GM23338 (cell line): Measurements from ENCODE around the gene PTPRZ1. TPM values are rescaled to one million over a fixed set of nuclear protein-coding genes. Genes with fewer than 3 reads are reported as not detected.

ENCODE experiments used
- ATAC-seq: fragments of 200-7000 bp; cut with Tn5 transposase; 3 replicates; pipeline ENCODE4 v1.9.1; 2020
- DNase-seq: peaks from one replicate; pipeline ENCODE4 v3.0.0-alpha.2; 2015; ENCODE audit warnings: low spot score
- H2AFZ ChIP-seq: fragments of 200-600 bp; sonication (generic); 2 replicates; pipeline ENCODE4 v1.8.0; 2016; ENCODE audit warnings: antibody characterized with exemption, mild to moderate bottlenecking, moderate library complexity
- H3F3A ChIP-seq: fragments of 200-600 bp; sonication (generic); replicated peaks from 2 replicates; pipeline ENCODE4 v1.8.0; 2017; ENCODE audit warnings: antibody characterized with exemption, mixed run types, low read depth
- H3K27ac ChIP-seq: fragments of 200-600 bp; sonication (generic); 2 replicates; pipeline ENCODE4 v1.6.1; 2016; ENCODE audit warnings: low read depth
- H3K27me3 ChIP-seq: fragments of 200-600 bp; sonication (generic); 2 replicates; pipeline ENCODE4 v1.8.0; 2016; ENCODE audit warnings: mild to moderate bottlenecking, mixed run types, moderate library complexity; ENCODE audit not compliant: insufficient read depth
- H3K36me3 ChIP-seq: fragments of 200-600 bp; sonication (generic); 2 replicates; pipeline ENCODE4 v1.8.0; 2016; ENCODE audit warnings: mild to moderate bottlenecking; ENCODE audit not compliant: insufficient read depth
- H3K4me1 ChIP-seq: fragments of 200-600 bp; sonication (generic); 2 replicates; pipeline ENCODE4 v1.8.0; 2016; ENCODE audit warnings: mild to moderate bottlenecking, moderate library complexity; ENCODE audit not compliant: insufficient read depth
- H3K4me2 ChIP-seq: fragments of 200-600 bp; sonication (generic); 2 replicates; pipeline ENCODE4 v1.7.1; 2017; ENCODE audit warnings: mixed run types
- H3K4me3 ChIP-seq: fragments of 200-600 bp; sonication (generic); 2 replicates; pipeline ENCODE4 v1.6.1; 2016; ENCODE audit warnings: mixed run types
- H3K79me2 ChIP-seq: fragments of 200-600 bp; sonication (generic); replicated peaks from 2 replicates; pipeline ENCODE4 v1.8.0; 2017; ENCODE audit warnings: mild to moderate bottlenecking; ENCODE audit not compliant: insufficient read depth
- H3K9me2 ChIP-seq: fragments of 200-600 bp; sonication (generic); 2 replicates; pipeline ENCODE4 v1.8.0; 2017; ENCODE audit not compliant: insufficient read depth
- H4K20me1 ChIP-seq: fragments of 200-600 bp; sonication (generic); replicated peaks from 2 replicates; pipeline ENCODE4 v1.8.0; 2017; ENCODE audit warnings: mild to moderate bottlenecking; ENCODE audit not compliant: insufficient read depth
- H3K27ac Mint-ChIP-seq: 2 replicates; pipeline ENCODE4 v1.8.0; 2020; ENCODE audit warnings: inconsistent platforms, mild to moderate bottlenecking, moderate library complexity, mixed read lengths
- H3K27me3 Mint-ChIP-seq: 3 replicates; pipeline ENCODE4 v1.8.0; 2022; ENCODE audit warnings: low read depth, mild to moderate bottlenecking, moderate library complexity, mixed read lengths, inconsistent platforms; ENCODE audit not compliant: insufficient read depth, poor library complexity
- H3K36me3 Mint-ChIP-seq: 3 replicates; pipeline ENCODE4 v1.8.0; 2021; ENCODE audit warnings: low read depth, mild to moderate bottlenecking, inconsistent platforms, moderate library complexity, mixed read lengths
- H3K4me1 Mint-ChIP-seq: 3 replicates; pipeline ENCODE4 v1.8.0; 2020; ENCODE audit warnings: mild to moderate bottlenecking, inconsistent platforms, mixed read lengths
- H3K4me3 Mint-ChIP-seq: 3 replicates; pipeline ENCODE4 v1.8.0; 2021; ENCODE audit warnings: moderate library complexity, mild to moderate bottlenecking, inconsistent platforms, mixed read lengths
- H3K9me3 Mint-ChIP-seq: 3 replicates; pipeline ENCODE4 v1.8.0; 2020; ENCODE audit warnings: moderate library complexity, mild to moderate bottlenecking, inconsistent platforms, mixed read lengths
- CREB1 ChIP-seq: fragments of 250-450 bp; sonication (Bioruptor Pico); IDR thresholded peaks from 2 replicates; pipeline ENCODE4 v1.5.0; 2020; ENCODE audit warnings: low read depth, mild to moderate bottlenecking, moderate library complexity
- EZH2 ChIP-seq: fragments of 200-600 bp; sonication (generic); IDR thresholded peaks from one replicate; pipeline ENCODE4 v1.8.0; 2017; ENCODE audit warnings: antibody characterized with exemption, mild to moderate bottlenecking, low read depth; ENCODE audit not compliant: unreplicated experiment
- EZH2phosphoT487 ChIP-seq: fragments of 200-600 bp; sonication (generic); IDR thresholded peaks from one replicate; pipeline ENCODE4 v1.8.1; 2018; ENCODE audit warnings: antibody characterized with exemption; ENCODE audit not compliant: unreplicated experiment
- JUNB ChIP-seq: IDR thresholded peaks from one replicate; pipeline ENCODE4 v1.6.1; 2016; ENCODE audit warnings: antibody characterized with exemption; ENCODE audit not compliant: unreplicated experiment
- NANOG ChIP-seq: IDR thresholded peaks from 2 replicates; pipeline ENCODE4 v1.6.1; 2016; ENCODE audit warnings: antibody characterized with exemption, borderline replicate concordance
- POLR2AphosphoS5 ChIP-seq: IDR thresholded peaks from 2 replicates; pipeline ENCODE4 v1.6.1; 2016; ENCODE audit warnings: antibody characterized with exemption, low read depth
- STAT1 ChIP-seq: IDR thresholded peaks from one replicate; pipeline ENCODE4 v1.6.1; 2016; ENCODE audit warnings: antibody characterized with exemption; ENCODE audit not compliant: unreplicated experiment
- ZNF114 ChIP-seq: fragments of 250-450 bp; sonication (Bioruptor Pico); IDR thresholded peaks from 2 replicates; pipeline ENCODE4 v1.5.0; 2020; ENCODE audit warnings: mild to moderate bottlenecking, moderate library complexity
- ZNF331 ChIP-seq: fragments of 250-450 bp; sonication (Bioruptor Pico); IDR thresholded peaks from 2 replicates; pipeline ENCODE4 v1.5.0; 2020; ENCODE audit warnings: low read depth, mild to moderate bottlenecking, moderate library complexity
- long read RNA-seq: library from polyadenylated mRNA; unstranded; transcript quantifications from one replicate; pipeline ENCODE4 v2.0.0, GENCODE V29; 2020; ENCODE audit not compliant: unreplicated experiment
- polyA plus RNA-seq: library from polyadenylated mRNA; unstranded; fragments of >200 nt; fragmentation: Nextera tagmentation; extraction: Ambion mirVana; gene quantifications from 2 replicates; pipeline ENCODE4 v1.2.1, GENCODE V29; 2016
- total RNA-seq: library from RNA; depleted of rRNA; stranded (reverse); fragments of >200 nt; shearing (Covaris generic); gene quantifications from 2 replicates; pipeline ENCODE4 v1.2.3, GENCODE V29; 2014; rRNA removed
- TF ChIP-seq, protein P1 (sequence below): IDR thresholded peaks from one replicate; pipeline ENCODE4 v1.6.1; 2018; ENCODE audit warnings: antibody characterized with exemption; ENCODE audit not compliant: unreplicated experiment
- TF ChIP-seq, protein P2 (sequence below), 2 experiments: fragments of 200-600 bp in 1 of 2; sonication (generic) in 1 of 2; conservative IDR thresholded peaks; 2 replicates each; pipeline versions ENCODE4 v1.5.1 to v1.6.1; 2016 to 2017; ENCODE audit warnings: antibody characterized with exemption in 2 of 2, low read depth in 2 of 2, mild to moderate bottlenecking in 2 of 2, moderate library complexity in 1 of 2

Gene PTPRZ1
- total RNA-seq (230 and 238 TPM in 2 replicates), polyA plus RNA-seq (160 and 167 TPM in 2 replicates)
- long read RNA-seq, partial matches to known transcripts: 4 of 17 reads
- long read RNA-seq, other reads (novel, unspliced or antisense): 13 of 17 reads

DNA sequence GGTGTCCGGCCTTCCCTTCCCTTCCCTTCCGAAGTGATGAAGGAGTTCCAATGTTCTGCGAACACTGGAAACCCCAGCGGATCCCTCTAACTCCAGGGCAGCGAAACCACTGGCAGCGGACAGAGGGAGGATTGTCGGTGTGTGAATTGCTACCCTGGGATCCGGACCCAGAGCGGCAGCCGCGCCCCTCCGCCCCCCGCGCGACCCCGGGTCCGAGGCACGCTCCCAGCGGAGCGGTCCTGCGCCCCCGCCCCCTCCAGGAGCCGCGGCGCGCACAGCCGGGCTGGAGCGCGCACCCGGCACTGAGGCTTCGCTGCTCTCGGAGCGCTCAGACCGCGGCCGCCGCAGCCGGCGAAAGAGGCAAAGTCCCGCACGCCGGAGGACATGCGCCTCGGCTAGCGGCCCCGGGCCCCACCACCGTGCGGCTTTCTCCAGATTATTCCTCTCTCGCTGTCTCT is at the start of gene PTPRZ1:
Gene PTPRZ1, plus strand, starts transcription at position 331 of the 458 bp plus-strand sequence. CDS start 339 bp downstream, outside the sequence.
- H3K4me3 Mint-ChIP-seq: peak within 1 kb of the TSS; percentile 92
- no peaks in the 10 kb centered on the region for H3K9me2 ChIP-seq
- no peaks in the 10 kb centered on the region for H3K9me3 Mint-ChIP-seq
- peaks cover 11% of the 10 kb centered on the region for H4K20me1 ChIP-seq
- peak within 1 kb of the TSS; percentile 86 for H3K4me3 ChIP-seq
- peak within 1 kb of the TSS; percentile 84 for H3K4me2 ChIP-seq
- peak within 1 kb of the TSS; percentile 92 for H3K27ac Mint-ChIP-seq
- H3K4me1 Mint-ChIP-seq: peaks cover 40% of the 10 kb centered on the region
- peaks cover 49% of the 10 kb centered on the region for H3K79me2 ChIP-seq
- TF ChIP-seq CREB1 (CRISPR knock-in tag) (no peak), EZH2phosphoT487 (no peak), POLR2AphosphoS5 (peak; percentile 84)
- TF ChIP-seq, protein P1, sequence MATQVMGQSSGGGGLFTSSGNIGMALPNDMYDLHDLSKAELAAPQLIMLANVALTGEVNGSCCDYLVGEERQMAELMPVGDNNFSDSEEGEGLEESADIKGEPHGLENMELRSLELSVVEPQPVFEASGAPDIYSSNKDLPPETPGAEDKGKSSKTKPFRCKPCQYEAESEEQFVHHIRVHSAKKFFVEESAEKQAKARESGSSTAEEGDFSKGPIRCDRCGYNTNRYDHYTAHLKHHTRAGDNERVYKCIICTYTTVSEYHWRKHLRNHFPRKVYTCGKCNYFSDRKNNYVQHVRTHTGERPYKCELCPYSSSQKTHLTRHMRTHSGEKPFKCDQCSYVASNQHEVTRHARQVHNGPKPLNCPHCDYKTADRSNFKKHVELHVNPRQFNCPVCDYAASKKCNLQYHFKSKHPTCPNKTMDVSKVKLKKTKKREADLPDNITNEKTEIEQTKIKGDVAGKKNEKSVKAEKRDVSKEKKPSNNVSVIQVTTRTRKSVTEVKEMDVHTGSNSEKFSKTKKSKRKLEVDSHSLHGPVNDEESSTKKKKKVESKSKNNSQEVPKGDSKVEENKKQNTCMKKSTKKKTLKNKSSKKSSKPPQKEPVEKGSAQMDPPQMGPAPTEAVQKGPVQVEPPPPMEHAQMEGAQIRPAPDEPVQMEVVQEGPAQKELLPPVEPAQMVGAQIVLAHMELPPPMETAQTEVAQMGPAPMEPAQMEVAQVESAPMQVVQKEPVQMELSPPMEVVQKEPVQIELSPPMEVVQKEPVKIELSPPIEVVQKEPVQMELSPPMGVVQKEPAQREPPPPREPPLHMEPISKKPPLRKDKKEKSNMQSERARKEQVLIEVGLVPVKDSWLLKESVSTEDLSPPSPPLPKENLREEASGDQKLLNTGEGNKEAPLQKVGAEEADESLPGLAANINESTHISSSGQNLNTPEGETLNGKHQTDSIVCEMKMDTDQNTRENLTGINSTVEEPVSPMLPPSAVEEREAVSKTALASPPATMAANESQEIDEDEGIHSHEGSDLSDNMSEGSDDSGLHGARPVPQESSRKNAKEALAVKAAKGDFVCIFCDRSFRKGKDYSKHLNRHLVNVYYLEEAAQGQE: no peak
- peaks cover 32% of the 10 kb centered on the region; the same call in 2 of the 3 replicates for H3K36me3 Mint-ChIP-seq
- peaks cover 4% of the 10 kb centered on the region for H3K27me3 Mint-ChIP-seq
- no peaks in the 10 kb centered on the region for H3K36me3 ChIP-seq
- no peaks in the 10 kb centered on the region for H3F3A ChIP-seq
- H3K27me3 ChIP-seq: no peaks in the 10 kb centered on the region
- H3K4me1 ChIP-seq: peaks cover 23% of the 10 kb centered on the region
- H3K27ac ChIP-seq: peak within 1 kb of the TSS; percentile 76
- DNase-seq (peak; percentile 89), ATAC-seq (peak; percentile 90)
- peak within 1 kb of the TSS; percentile 49 for H2AFZ ChIP-seq

DNA sequence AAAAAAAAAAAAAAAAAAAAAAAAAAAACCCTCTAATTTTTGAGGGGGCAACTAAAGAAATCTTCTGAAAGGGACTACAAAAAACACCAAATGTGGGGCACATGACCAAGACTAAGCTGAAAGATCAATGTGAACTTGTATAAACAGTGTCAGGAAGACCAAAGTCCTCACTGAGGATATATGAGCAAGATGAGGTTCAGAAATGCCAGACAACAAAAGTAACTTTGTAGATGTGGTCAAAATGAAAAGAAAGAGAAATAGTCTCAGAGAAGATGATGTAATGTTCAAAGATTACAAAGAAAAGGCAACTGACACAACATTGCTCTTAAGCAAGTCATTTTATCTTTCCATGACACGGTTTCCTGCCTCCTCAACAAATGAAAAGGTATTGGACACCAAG is 48.7 kb upstream of the PTPRZ1 start:
- no peak for DNase-seq
- H4K20me1 ChIP-seq: no peaks in the 10 kb centered on the region
- no peaks in the 10 kb centered on the region for H3K36me3 Mint-ChIP-seq
- no peaks in the 10 kb centered on the region for H3K27me3 ChIP-seq
- H3K36me3 ChIP-seq: no peaks in the 10 kb centered on the region
- H3K9me2 ChIP-seq: no peaks in the 10 kb centered on the region
- peaks cover 4% of the 10 kb centered on the region for H3K27me3 Mint-ChIP-seq
- no peak overlapping the region for H3K4me2 ChIP-seq
- no peaks in the 10 kb centered on the region for H3F3A ChIP-seq
- no peaks in the 10 kb centered on the region for H3K9me3 Mint-ChIP-seq
- no peak overlapping the region for H3K27ac ChIP-seq
- H3K4me1 ChIP-seq: no peaks in the 10 kb centered on the region
- H3K79me2 ChIP-seq: no peaks in the 10 kb centered on the region
- no peak overlapping the region for H3K27ac Mint-ChIP-seq
- H3K4me3 ChIP-seq: no peak overlapping the region
- H2AFZ ChIP-seq: no peak overlapping the region
- no peak for ATAC-seq
- no peak overlapping the region for H3K4me3 Mint-ChIP-seq
- H3K4me1 Mint-ChIP-seq: no peaks in the 10 kb centered on the region
- no peak for TF ChIP-seq EZH2
- no peak for TF ChIP-seq ZNF331 (CRISPR knock-in tag)
- no peak for TF ChIP-seq JUNB
- no peak for TF ChIP-seq ZNF114 (CRISPR knock-in tag)
- TF ChIP-seq, protein P2, sequence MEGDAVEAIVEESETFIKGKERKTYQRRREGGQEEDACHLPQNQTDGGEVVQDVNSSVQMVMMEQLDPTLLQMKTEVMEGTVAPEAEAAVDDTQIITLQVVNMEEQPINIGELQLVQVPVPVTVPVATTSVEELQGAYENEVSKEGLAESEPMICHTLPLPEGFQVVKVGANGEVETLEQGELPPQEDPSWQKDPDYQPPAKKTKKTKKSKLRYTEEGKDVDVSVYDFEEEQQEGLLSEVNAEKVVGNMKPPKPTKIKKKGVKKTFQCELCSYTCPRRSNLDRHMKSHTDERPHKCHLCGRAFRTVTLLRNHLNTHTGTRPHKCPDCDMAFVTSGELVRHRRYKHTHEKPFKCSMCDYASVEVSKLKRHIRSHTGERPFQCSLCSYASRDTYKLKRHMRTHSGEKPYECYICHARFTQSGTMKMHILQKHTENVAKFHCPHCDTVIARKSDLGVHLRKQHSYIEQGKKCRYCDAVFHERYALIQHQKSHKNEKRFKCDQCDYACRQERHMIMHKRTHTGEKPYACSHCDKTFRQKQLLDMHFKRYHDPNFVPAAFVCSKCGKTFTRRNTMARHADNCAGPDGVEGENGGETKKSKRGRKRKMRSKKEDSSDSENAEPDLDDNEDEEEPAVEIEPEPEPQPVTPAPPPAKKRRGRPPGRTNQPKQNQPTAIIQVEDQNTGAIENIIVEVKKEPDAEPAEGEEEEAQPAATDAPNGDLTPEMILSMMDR (conservative IDR thresholded peaks at IDR 0.05; ENCODE audit: low read depth in 2 of 2): no peak
- TF ChIP-seq CREB1 (CRISPR knock-in tag): no peak
- no peak for TF ChIP-seq STAT1
- TF ChIP-seq NANOG: no peak
- no peak for TF ChIP-seq POLR2AphosphoS5
- TF ChIP-seq EZH2phosphoT487: no peak
